ENCODE data around the gene HBS1L. TPM values are rescaled to one million over a fixed set of nuclear protein-coding genes. Genes with fewer than 3 reads are reported as not detected.

Gene HBS1L
- polyA plus RNA-seq, 1 donor (not counting 4 experiments of a cell fraction or from before 2014, with no cell fraction given) = 61.6 TPM

DNA sequence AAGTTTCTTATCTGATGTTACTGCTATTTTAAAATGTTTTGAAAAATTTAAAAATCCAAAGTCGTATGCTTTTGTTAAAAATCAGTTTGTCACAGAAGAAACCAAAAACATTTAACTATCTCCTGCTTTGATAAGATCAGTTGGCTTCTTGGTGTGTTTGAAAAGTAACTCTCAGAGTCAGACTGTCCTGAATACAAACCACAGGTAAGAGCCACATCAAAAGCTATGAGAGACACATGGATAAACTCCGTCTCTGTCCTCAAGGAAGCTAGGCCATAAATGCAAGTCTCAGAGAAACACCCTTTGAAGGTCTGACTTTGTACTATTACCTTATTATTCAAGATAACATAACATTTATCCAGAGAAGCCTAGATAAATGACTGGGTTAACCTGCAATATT, 7.7 kb downstream of the HBS1L start:
- Histone ChIP-seq H4K20me1 (ENCODE audit: control insufficient read depth, extremely low read depth, insufficient read depth, low read length) (peaks cover 7% of the 10 kb centered on the region), H3K36me3 (ENCODE audit: control insufficient read depth in 2 of 2, extremely low read depth in 1 of 2, insufficient read depth in 2 of 2, low read length in 2 of 2) (peaks cover 4 to 12% of the 10 kb centered on the region in 2 experiments), H3K27me3 (ENCODE audit: control insufficient read depth, extremely low read depth, insufficient read depth, low read length) (no peaks in the 10 kb centered on the region), H3K27ac (ENCODE audit: control insufficient read depth, insufficient read depth, low read length) (no peak overlapping the region), H3K9ac (ENCODE audit: control insufficient read depth, extremely low read depth, insufficient read depth, low read length) (no peak overlapping the region), H3K9me3 (ENCODE audit: control insufficient read depth, low read depth, low read length) (no peaks in the 10 kb centered on the region), H3K9me1 (ENCODE audit: control insufficient read depth, extremely low read depth, insufficient read depth, low read length) (no peaks in the 10 kb centered on the region), H3K4me3 (ENCODE audit: control insufficient read depth in 2 of 3, extremely low read depth in 1 of 3, insufficient read depth in 2 of 3, low read depth in 1 of 3, low read length in 3 of 3) (no peak overlapping the region), H3K4me1 (ENCODE audit: control insufficient read depth, extremely low read depth, insufficient read depth, low read length) (peaks cover 8% of the 10 kb centered on the region), H2AFZ (ENCODE audit: control insufficient read depth, low read length) (no peak overlapping the region), H3K4me2 (ENCODE audit: control insufficient read depth, extremely low read depth, insufficient read depth, low read depth, low read length) (peak overlapping the region; percentile 30), H3K79me2 (ENCODE audit: control insufficient read depth, insufficient read depth, low read length) (peaks cover 83% of the 10 kb centered on the region)
- dilution Hi-C loops (cut with MboI; ENCODE audit: extremely low pct_ligation_motif_present, low sequenced_read_pairs) = no loop called here
- FAIRE-seq (no peak), DNase-seq (ENCODE audit: low read depth, low spot score) (no peak)
- no peak for TF ChIP-seq EZH2 (IDR thresholded peaks at IDR 0.05; ENCODE audit: low read length)
- TF ChIP-seq, protein P1, sequence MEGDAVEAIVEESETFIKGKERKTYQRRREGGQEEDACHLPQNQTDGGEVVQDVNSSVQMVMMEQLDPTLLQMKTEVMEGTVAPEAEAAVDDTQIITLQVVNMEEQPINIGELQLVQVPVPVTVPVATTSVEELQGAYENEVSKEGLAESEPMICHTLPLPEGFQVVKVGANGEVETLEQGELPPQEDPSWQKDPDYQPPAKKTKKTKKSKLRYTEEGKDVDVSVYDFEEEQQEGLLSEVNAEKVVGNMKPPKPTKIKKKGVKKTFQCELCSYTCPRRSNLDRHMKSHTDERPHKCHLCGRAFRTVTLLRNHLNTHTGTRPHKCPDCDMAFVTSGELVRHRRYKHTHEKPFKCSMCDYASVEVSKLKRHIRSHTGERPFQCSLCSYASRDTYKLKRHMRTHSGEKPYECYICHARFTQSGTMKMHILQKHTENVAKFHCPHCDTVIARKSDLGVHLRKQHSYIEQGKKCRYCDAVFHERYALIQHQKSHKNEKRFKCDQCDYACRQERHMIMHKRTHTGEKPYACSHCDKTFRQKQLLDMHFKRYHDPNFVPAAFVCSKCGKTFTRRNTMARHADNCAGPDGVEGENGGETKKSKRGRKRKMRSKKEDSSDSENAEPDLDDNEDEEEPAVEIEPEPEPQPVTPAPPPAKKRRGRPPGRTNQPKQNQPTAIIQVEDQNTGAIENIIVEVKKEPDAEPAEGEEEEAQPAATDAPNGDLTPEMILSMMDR (optimal IDR thresholded peaks at IDR 0.05 in 1 of 3, IDR thresholded peaks at IDR 0.05 in 1 of 3, conservative IDR thresholded peaks at IDR 0.05 in 1 of 3; ENCODE audit: extremely low read depth in 1 of 3, insufficient read depth in 2 of 3, low read length in 3 of 3) = no peak

DNA sequence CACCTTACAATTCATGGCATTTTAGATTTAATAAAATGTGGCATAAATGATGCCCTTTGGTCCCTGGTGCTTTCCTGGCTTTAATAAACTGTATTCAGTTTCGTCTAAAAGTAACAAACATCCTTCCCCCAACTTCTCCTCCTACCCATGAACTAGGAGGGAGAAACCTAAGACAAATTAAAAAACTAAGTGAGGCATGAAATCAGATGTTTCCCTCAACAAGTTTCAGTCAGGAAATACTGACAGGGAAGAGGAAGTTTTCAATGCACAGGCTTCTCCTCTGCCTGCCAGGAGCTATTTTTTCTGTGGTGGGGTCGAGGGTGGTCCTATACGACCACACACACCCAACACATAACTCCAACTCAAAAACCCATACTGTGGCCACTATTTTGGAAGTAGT, 10.0 kb downstream of the HBS1L start:
- H3K9me3 ChIP-seq (ENCODE audit: control insufficient read depth, low read depth, low read length) = no peaks in the 10 kb centered on the region
- no peak overlapping the region for H3K9ac ChIP-seq (ENCODE audit: control insufficient read depth, extremely low read depth, insufficient read depth, low read length)
- peaks cover 72% of the 10 kb centered on the region for H3K79me2 ChIP-seq (ENCODE audit: control insufficient read depth, insufficient read depth, low read length)
- peaks cover 8% of the 10 kb centered on the region for H3K4me1 ChIP-seq (ENCODE audit: control insufficient read depth, extremely low read depth, insufficient read depth, low read length)
- H3K4me2 ChIP-seq (ENCODE audit: control insufficient read depth, extremely low read depth, insufficient read depth, low read depth, low read length) = no peak overlapping the region
- no peaks in the 10 kb centered on the region for H3K9me1 ChIP-seq (ENCODE audit: control insufficient read depth, extremely low read depth, insufficient read depth, low read length)
- TF ChIP-seq EZH2 (IDR thresholded peaks at IDR 0.05; ENCODE audit: low read length) = no peak
- TF ChIP-seq, protein P1 (optimal IDR thresholded peaks at IDR 0.05 in 1 of 3, IDR thresholded peaks at IDR 0.05 in 1 of 3, conservative IDR thresholded peaks at IDR 0.05 in 1 of 3; ENCODE audit: extremely low read depth in 1 of 3, insufficient read depth in 2 of 3, low read length in 3 of 3) = no peak
- FAIRE-seq (no peak), DNase-seq (ENCODE audit: low read depth, low spot score) (no peak)
- peaks cover 7% of the 10 kb centered on the region for H4K20me1 ChIP-seq (ENCODE audit: control insufficient read depth, extremely low read depth, insufficient read depth, low read length)
- dilution Hi-C loops (cut with MboI; ENCODE audit: extremely low pct_ligation_motif_present, low sequenced_read_pairs) = no loop called here
- H3K27me3 ChIP-seq (ENCODE audit: control insufficient read depth, extremely low read depth, insufficient read depth, low read length) = no peaks in the 10 kb centered on the region
- peaks cover 4 to 9% of the 10 kb centered on the region in 2 experiments for H3K36me3 ChIP-seq (ENCODE audit: control insufficient read depth in 2 of 2, extremely low read depth in 1 of 2, insufficient read depth in 2 of 2, low read length in 2 of 2)
- H2AFZ ChIP-seq (ENCODE audit: control insufficient read depth, low read length) = no peak overlapping the region
- no peak overlapping the region for H3K27ac ChIP-seq (ENCODE audit: control insufficient read depth, insufficient read depth, low read length)
- no peak overlapping the region for H3K4me3 ChIP-seq (ENCODE audit: control insufficient read depth in 2 of 3, extremely low read depth in 1 of 3, insufficient read depth in 2 of 3, low read depth in 1 of 3, low read length in 3 of 3)

Data from keratinocyte (primary cell).